HG02870 (cell line): ENCODE results near the gene TRAPPC3.
A peak's percentile ranks its signal among the peaks of the same experiment; 100 is the strongest.
"Not testable (repeated sequence)": the region's sequence is repeated elsewhere in the genome, so short reads cannot be mapped to it uniquely, and the experiment has no call there.

ENCODE experiments used
- ATAC-seq: cut with Tn5 transposase; IDR thresholded peaks from one replicate; pipeline ENCODE4 v1.9.1; 2021; ENCODE audit warnings: mild to moderate bottlenecking, moderate library complexity; ENCODE audit not compliant: unreplicated experiment

Gene TRAPPC3

DNA sequence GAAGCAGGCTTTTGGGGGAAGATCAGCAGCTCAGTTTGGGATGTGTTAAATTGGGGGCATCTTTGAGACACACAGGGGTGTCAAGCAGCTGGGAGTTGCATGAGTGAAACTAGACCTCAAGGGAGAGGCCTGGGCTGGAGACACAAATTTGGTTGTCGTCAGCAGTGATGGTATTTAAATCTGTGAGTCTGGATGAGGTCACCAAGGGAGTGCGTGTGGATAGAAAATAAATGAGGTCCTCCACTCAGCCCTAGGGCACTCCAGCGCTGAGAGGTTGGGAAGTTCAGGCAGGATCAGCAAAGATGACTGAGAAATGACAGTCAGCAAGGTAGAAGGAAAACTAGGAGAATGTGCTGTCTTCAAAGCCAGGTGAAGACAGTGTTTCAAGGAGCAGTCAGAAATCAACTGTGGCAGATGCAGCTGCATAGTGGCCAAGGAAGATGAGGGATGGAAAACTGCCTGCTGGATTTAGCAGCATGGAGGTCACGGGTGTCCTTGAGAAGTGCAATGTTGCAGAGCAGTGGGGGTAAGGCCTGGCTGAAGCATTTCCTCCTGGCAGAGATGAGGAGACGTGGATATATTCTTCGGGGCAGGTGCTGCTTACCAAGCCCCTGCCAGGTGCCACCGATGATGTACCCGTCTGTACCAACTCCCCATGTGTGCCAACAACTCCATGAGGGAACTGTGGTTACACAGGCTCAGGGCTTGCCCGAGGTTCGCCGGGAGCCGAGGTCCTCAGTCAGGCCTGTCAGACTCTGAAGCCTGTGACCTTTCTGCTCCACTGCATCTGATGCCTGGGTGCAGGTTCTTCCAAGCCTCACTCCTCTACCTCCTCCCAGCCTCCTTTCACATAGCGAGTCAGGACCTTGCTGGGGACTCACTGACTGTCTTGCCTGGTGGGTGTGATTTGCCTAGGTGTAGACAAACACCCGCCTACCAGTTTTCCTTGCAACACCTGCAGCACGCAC lies 17.9 kb upstream of the TRAPPC3 start:
- ATAC-seq = no peak

- ATAC-seq = no peak
These were observed 16.9 kb upstream of the TRAPPC3 start for GRCh38 chr1:36166136-36166535.

GRCh38 chr1:36165145-36165544 lies 15.9 kb upstream of the TRAPPC3 start:
- no peak for ATAC-seq

DNA sequence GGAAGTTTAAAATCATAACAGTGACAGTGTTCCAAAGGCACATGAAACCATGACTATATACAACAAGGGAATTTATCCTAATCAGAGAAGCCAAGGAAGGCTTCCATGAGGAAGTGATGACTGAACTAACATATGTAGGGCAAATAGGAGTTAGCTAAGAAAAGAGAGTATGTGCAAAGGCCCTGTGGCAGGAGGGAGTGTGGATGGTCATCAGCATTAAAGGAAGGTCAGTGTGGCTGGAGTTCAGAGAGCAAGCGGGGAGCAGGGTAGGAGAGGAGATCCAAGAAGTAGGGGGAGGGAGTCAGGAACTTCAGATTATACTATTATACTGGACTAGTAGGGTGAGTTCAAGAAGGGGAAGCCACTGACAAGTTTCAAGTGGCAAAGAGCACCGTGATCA lies 15.1 kb upstream of the TRAPPC3 start:
- ATAC-seq = no peak

DNA sequence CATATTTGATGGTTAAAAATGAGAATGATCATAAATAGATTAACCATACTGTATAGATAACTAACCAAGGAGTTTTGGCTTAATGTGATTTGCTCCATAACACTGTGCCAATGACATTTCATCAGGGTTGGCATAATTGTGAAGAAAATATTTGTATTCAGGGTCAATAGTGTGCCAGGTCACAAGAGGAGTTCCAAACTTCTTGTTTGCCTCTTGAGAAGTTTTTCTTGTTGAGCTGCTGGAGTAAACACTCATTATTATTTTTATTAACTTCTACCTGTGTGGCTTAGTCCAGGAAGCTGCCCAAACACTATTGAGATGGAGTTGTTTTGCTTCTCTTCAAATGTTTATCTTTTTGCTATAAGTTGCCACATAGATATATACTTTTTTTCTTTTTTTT lies 14.1 kb upstream of the TRAPPC3 start:
- ATAC-seq = no peak

GRCh38 chr1:36162680-36163239 lies 13.5 kb upstream of the TRAPPC3 start:
- ATAC-seq = no peak

GRCh38 chr1:36161641-36162531 lies 12.6 kb upstream of the TRAPPC3 start:
- ATAC-seq = no peak

GRCh38 chr1:36160949-36161485 lies 11.7 kb upstream of the TRAPPC3 start:
- ATAC-seq = no peak

DNA sequence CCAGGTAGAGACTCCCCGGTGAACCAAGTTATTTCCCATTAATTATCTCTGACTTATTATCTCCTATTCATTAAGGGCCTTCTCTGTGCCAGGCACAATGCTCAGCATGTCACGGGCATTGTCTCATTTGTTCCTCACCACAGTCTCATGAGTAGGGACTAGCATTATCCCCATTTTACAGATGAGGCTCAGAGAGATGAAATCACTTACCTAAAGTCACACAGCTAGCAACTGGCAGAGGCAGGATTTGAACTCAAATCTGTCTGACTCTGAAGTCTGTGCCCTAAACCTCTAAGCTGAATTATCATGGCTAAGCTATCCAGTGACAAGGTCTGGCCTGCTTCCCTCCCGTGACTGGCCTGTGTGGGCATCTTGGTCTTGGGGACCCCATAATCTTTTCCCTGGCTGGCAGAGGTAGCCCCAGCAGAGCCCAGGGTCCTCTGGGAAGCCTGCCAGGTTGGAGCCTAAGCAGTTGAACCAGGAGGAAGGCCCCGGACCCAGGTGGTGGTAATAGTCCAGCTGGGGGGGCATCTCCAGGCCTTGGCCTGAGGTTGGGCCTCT lies 11.2 kb upstream of the TRAPPC3 start:
- no peak for ATAC-seq

GRCh38 chr1:36159614-36160387 lies 10.5 kb upstream of the TRAPPC3 start:
- no peak for ATAC-seq

GRCh38 chr1:36158827-36159252 lies 9.6 kb upstream of the TRAPPC3 start:
- not testable (repeated sequence) for ATAC-seq

- no peak for ATAC-seq
These were observed 8.9 kb upstream of the TRAPPC3 start for GRCh38 chr1:36157973-36158826.

DNA sequence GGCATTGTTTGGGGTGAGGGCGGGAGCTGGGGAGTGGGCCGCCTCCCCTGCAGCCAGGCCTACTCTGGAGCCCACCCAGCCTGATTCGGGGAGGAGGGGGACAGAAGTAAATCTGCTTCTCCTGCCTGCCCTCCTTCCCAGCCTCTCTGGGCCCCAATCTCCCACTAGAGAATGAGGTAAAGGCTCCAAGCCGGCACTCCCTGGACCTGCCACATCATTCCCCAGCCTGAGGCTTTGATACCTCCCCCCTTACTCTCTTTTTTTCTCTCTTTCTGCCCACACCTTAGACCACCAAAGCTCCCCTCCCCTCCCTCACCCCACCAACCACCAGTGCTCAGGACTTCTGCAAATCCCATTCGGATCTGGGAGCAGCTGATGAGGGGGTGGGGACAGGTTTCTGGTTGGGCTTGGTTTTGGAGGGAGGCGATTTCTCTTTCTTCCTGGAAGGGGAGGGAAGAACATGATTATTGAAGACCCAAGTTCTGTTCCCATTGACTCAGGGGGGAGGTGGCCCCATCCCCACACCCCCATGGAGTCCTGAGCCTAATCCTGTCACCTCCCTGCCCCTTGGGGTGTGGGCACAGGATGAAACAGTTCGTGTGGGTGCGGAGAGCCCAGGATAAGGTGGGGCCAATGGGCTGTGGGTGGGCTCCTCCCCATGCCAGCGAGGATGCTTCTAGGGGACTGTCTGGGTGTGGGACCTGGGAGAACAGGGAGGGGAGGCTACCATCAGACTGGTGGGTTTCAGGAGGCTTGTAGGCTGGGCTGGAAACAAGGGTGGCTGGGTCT lies 8.0 kb upstream of the TRAPPC3 start:
- no peak for ATAC-seq

- no peak for ATAC-seq
These were observed 7.2 kb upstream of the TRAPPC3 start for GRCh38 chr1:36156329-36157114.

- peak; percentile 42 for ATAC-seq
These were observed 6.4 kb upstream of the TRAPPC3 start, which contains the start of gene MAP7D1 for GRCh38 chr1:36155408-36156328. Gene MAP7D1 (plus strand): TSS chr1:36156160. CDS start chr1:36156418, 258 bp downstream.

DNA sequence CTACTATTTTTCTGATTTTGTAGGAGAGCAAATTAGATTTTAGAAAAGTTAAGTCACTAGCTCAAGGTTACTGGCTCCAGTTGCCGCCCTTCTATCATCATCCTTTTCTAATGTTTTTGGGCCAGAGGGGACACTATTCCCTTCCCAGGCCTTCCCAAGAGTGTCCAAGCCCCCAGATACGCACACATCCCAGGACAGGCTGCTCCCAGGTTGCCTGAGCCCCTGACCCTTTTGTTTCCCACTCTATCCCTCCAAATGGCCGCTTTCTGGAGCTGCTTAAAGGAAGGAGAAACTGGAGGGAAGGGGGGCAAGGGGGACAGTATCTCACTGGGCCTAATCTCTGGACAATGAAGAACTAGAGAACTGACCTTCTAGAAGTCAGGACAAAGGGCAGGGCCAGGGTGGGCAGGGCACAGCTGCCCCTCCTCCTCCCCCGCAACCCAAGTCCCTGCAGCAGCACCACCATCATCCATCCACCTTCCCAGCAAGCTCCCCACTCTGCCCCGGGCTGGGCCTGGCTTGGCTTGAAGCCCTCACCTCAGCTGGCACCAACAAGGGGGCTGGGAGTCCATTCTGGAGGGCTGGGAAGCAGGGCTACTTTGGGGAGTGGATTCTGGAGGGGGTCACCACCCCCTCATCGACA lies 5.6 kb upstream of the TRAPPC3 start:
- no peak for ATAC-seq
